Smooth muscle cell (in vitro differentiated cells): ENCODE measurements around the gene CIC. TPM values are rescaled to one million over a fixed set of nuclear protein-coding genes. Genes with fewer than 3 reads are reported as not detected.

Experiments
- DNase-seq: peaks from one replicate; lab custom pipeline; 2025; ENCODE audit not compliant: unreplicated experiment; lab: John Stamatoyannopoulos, UW
- H2AFZ ChIP-seq: fragments of 200-600 bp; sonication (generic); 2 replicates; pipeline ENCODE4 v1.6.0; 2016; ENCODE audit warnings: antibody characterized with exemption, low read depth, mild to moderate bottlenecking
- H3F3A ChIP-seq: fragments of 200-600 bp; sonication (generic); 2 replicates; pipeline ENCODE4 v1.6.0; 2017; ENCODE audit warnings: antibody characterized with exemption, low read depth
- H3K27ac ChIP-seq: fragments of 200-600 bp; sonication (generic); 2 replicates; pipeline ENCODE4 v1.5.1; 2016; ENCODE audit warnings: low read depth, mild to moderate bottlenecking
- H3K27me3 ChIP-seq: fragments of 200-600 bp; sonication (generic); 2 replicates; pipeline ENCODE4 v1.6.1; 2016; ENCODE audit warnings: low read depth, mild to moderate bottlenecking
- H3K36me3 ChIP-seq: fragments of 200-600 bp; sonication (generic); 2 replicates; pipeline ENCODE4 v1.5.1; 2016; ENCODE audit warnings: low read depth
- H3K4me1 ChIP-seq: fragments of 200-600 bp; sonication (generic); 2 replicates; pipeline ENCODE4 v1.5.1; 2016; ENCODE audit warnings: low read depth
- H3K4me2 ChIP-seq: fragments of 200-600 bp; sonication (generic); 2 replicates; pipeline ENCODE4 v1.6.0; 2016; ENCODE audit warnings: mild to moderate bottlenecking
- H3K4me3 ChIP-seq: fragments of 200-600 bp; sonication (generic); 2 replicates; pipeline ENCODE4 v1.5.1; 2016; ENCODE audit warnings: mild to moderate bottlenecking
- H3K79me2 ChIP-seq: fragments of 200-600 bp; sonication (generic); 2 replicates; pipeline ENCODE4 v1.6.0; 2016; ENCODE audit warnings: low read depth, mild to moderate bottlenecking
- H3K9ac ChIP-seq: fragments of 200-600 bp; sonication (generic); 2 replicates; pipeline ENCODE4 v1.6.0; 2016; ENCODE audit warnings: low read depth
- H3K9me3 ChIP-seq: fragments of 200-600 bp; sonication (generic); replicated peaks from 2 replicates; pipeline ENCODE4 v1.5.1; 2016; ENCODE audit warnings: low read depth
- H4K20me1 ChIP-seq: fragments of 200-600 bp; sonication (generic); 2 replicates; pipeline ENCODE4 v1.6.0; 2016; ENCODE audit warnings: low read depth
- WGBS: methylation state at CpG from one replicate; pipeline ENCODE4 v1.1.7; 2016; ENCODE audit warnings: low lambda C conversion rate; 5-methylcytosine and 5-hydroxymethylcytosine counted together
- polyA plus RNA-seq: library from polyadenylated mRNA; unstranded; fragments of >200 nt; fragmentation: Nextera tagmentation; extraction: Ambion mirVana; gene quantifications from 2 replicates; pipeline ENCODE4 v1.2.1, GENCODE V29; 2016
- total RNA-seq: library from RNA; depleted of rRNA; stranded (reverse); fragments of >200 nt; gene quantifications from 2 replicates; pipeline ENCODE4 v1.2.3, GENCODE V29; 2014
- TF ChIP-seq, protein P1 (sequence below): fragments of 200-600 bp; sonication (generic); IDR thresholded peaks from 2 replicates; pipeline ENCODE4 v1.5.1; 2017; ENCODE audit warnings: borderline replicate concordance, mild to moderate bottlenecking, antibody characterized with exemption; ENCODE audit not compliant: insufficient read depth, poor library complexity, severe bottlenecking

The CIC gene
- total and polyA plus RNA-seq, 2 experiments from 2014 or later, result 12.6 to 18.4 TPM

DNA sequence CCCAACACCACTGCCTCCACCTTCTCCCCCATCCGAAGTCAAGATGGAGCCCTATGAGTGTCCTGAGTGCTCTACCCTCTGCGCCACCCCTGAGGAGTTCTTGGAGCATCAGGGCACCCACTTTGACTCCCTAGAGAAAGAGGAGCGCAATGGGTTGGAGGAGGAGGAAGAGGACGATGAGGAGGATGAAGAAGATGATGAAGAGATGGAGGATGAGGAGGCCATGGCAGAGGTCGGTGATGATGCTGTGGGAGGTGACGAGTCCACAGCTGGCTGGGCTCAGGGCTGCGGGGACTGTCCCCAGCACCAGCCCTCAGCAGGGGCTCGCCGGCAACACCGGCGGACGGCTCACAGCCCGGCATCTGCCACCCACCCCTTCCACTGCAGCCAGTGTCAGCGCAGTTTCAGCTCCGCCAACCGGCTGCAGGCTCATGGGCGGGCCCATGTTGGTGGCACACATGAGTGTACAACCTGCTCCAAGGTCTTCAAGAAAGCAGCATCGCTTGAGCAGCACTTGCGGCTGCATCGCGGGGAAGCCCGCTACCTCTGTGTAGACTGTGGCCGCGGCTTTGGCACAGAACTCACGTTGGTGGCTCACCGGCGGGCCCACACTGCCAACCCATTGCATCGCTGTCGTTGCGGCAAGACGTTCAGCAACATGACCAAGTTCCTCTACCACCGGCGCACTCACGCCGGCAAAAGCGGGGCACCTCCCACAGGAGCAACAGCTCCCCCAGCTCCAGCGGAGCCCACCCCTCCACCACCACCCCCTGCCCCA is 43.9 kb upstream of the CIC start:
- H3K36me3 ChIP-seq, result no peaks in the 10 kb centered on the region
- H3K4me3 ChIP-seq, result no peak overlapping the region
- H3K4me1 ChIP-seq, result peaks cover 8% of the 10 kb centered on the region
- no peak overlapping the region for H3K9ac ChIP-seq
- H3K27me3 ChIP-seq, result no peaks in the 10 kb centered on the region
- H2AFZ ChIP-seq, result no peak overlapping the region
- peaks cover 50% of the 10 kb centered on the region for H3K79me2 ChIP-seq
- peaks cover 86% of the 10 kb centered on the region for H4K20me1 ChIP-seq
- peaks cover 8% of the 10 kb centered on the region for H3F3A ChIP-seq
- WGBS, result 98% methylated on average over 37 of the region's 37 CpGs
- TF ChIP-seq, protein P1, sequence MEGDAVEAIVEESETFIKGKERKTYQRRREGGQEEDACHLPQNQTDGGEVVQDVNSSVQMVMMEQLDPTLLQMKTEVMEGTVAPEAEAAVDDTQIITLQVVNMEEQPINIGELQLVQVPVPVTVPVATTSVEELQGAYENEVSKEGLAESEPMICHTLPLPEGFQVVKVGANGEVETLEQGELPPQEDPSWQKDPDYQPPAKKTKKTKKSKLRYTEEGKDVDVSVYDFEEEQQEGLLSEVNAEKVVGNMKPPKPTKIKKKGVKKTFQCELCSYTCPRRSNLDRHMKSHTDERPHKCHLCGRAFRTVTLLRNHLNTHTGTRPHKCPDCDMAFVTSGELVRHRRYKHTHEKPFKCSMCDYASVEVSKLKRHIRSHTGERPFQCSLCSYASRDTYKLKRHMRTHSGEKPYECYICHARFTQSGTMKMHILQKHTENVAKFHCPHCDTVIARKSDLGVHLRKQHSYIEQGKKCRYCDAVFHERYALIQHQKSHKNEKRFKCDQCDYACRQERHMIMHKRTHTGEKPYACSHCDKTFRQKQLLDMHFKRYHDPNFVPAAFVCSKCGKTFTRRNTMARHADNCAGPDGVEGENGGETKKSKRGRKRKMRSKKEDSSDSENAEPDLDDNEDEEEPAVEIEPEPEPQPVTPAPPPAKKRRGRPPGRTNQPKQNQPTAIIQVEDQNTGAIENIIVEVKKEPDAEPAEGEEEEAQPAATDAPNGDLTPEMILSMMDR, result no peak
- H3K27ac ChIP-seq, result no peak overlapping the region
- no peak overlapping the region for H3K4me2 ChIP-seq
- no peaks in the 10 kb centered on the region for H3K9me3 ChIP-seq
- DNase-seq, result no peak

DNA sequence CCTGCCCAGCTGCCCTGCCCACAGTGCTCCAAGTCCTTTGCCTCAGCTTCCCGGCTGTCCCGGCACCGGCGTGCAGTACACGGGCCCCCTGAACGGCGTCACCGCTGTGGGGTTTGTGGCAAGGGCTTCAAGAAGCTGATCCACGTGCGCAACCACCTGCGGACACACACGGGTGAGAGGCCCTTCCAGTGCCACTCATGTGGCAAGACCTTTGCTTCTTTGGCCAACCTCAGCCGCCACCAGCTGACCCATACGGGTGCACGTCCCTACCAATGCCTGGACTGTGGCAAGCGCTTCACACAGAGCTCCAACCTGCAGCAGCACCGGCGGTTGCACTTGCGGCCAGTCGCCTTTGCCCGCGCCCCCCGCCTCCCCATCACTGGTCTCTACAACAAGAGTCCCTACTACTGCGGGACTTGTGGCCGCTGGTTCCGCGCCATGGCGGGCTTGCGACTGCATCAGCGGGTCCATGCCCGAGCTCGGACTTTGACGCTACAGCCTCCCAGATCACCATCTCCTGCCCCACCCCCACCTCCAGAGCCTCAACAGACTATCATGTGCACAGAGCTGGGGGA is 43.2 kb upstream of the CIC start:
- no peak overlapping the region for H2AFZ ChIP-seq
- no peak overlapping the region for H3K4me2 ChIP-seq
- peaks cover 2% of the 10 kb centered on the region for H3F3A ChIP-seq
- no peak overlapping the region for H3K4me3 ChIP-seq
- no peaks in the 10 kb centered on the region for H3K36me3 ChIP-seq
- no peak for DNase-seq
- H3K27me3 ChIP-seq, result no peaks in the 10 kb centered on the region
- peaks cover 90% of the 10 kb centered on the region for H4K20me1 ChIP-seq
- H3K9ac ChIP-seq, result no peak overlapping the region
- TF ChIP-seq, protein P1, result no peak
- no peaks in the 10 kb centered on the region for H3K9me3 ChIP-seq
- H3K79me2 ChIP-seq, result peaks cover 44% of the 10 kb centered on the region
- 96% methylated on average over 33 of the region's 33 CpGs for WGBS
- H3K27ac ChIP-seq, result no peak overlapping the region
- H3K4me1 ChIP-seq, result peaks cover 6% of the 10 kb centered on the region

DNA sequence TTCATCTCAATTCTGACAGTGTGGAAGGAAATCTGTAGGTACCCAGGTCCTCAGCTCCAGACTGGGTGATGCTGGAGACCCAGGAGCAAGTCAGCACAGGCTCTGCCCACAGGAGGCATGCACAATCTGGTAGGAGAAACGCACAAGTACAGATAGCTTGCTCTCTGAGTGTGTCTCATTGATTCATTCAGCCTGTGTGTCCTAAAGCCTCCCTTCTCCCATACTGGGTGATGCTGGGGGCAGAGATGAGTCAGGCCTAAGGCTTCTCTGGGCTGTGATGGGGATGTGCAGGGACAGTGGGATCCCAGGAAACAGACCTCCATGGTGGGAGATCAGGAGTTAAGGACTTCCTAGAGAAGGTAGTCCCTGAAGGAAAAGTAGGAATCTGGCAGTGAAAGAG is 42.2 kb upstream of the CIC start:
- H3K79me2 ChIP-seq, result peaks cover 33% of the 10 kb centered on the region
- H2AFZ ChIP-seq, result no peak overlapping the region
- TF ChIP-seq, protein P1, result no peak
- no peak overlapping the region for H3K27ac ChIP-seq
- no peaks in the 10 kb centered on the region for H3K9me3 ChIP-seq
- H3F3A ChIP-seq, result no peaks in the 10 kb centered on the region
- no peak overlapping the region for H3K4me2 ChIP-seq
- no peaks in the 10 kb centered on the region for H3K4me1 ChIP-seq
- no peak overlapping the region for H3K4me3 ChIP-seq
- H3K36me3 ChIP-seq, result no peaks in the 10 kb centered on the region
- H3K27me3 ChIP-seq, result no peaks in the 10 kb centered on the region
- H4K20me1 ChIP-seq, result peaks cover 93% of the 10 kb centered on the region
- no peak overlapping the region for H3K9ac ChIP-seq
- WGBS, result 82% methylated on average over 1 of the region's 1 CpG
- no peak for DNase-seq
